ENCODE measurements around the gene RPL18A. TPM values are rescaled to one million over a fixed set of nuclear protein-coding genes. Genes with fewer than 3 reads are reported as not detected.

The RPL18A gene
- 1,000 to 10,000 TPM in 8 of 9 donors, 100 to 1,000 TPM in 1; 952 to 2,121 (median 1,385) TPM for total RNA-seq
- 1,000 to 10,000 TPM in 2 of 3 donors, 100 to 1,000 TPM in 1; 345 to 1,991 (median 1,151) TPM for polyA plus RNA-seq
- long read RNA-seq, donor 1, transcript RPL18A-201 (5 exons, 665 nt): major isoform, 65 of 92 reads
- long read RNA-seq, donor 1, partial matches to known transcripts: 20 of 92 reads
- long read RNA-seq, donor 1, other reads (novel, unspliced or antisense): 0 of 92 reads
- long read RNA-seq, donor 2, transcript RPL18A-201 (5 exons, 665 nt): major isoform, 55 of 75 reads
- long read RNA-seq, donor 2, partial matches to known transcripts: 16 of 75 reads
- long read RNA-seq, donor 2, other reads (novel, unspliced or antisense): 0 of 75 reads
- long read RNA-seq, donor 3, transcript RPL18A-201 (5 exons, 665 nt): major isoform, 35 of 78 reads
- long read RNA-seq, donor 3, partial matches to known transcripts: 38 of 78 reads
- long read RNA-seq, donor 3, other reads (novel, unspliced or antisense): 0 of 78 reads
- long read RNA-seq, donor 4, transcript RPL18A-203 (4 exons, 1,084 nt): minor isoform, 7 of 1,150 reads
- long read RNA-seq, donor 4, transcript RPL18A-201 (5 exons, 665 nt): major isoform, 1,135 of 1,150 reads
- long read RNA-seq, donor 4, partial matches to known transcripts: 4 of 1,150 reads
- long read RNA-seq, donor 4, other reads (novel, unspliced or antisense): 4 of 1,150 reads
- long read RNA-seq, donor 5, transcript RPL18A-201 (5 exons, 665 nt): major isoform, 780 of 822 reads
- long read RNA-seq, donor 5, transcript RPL18A-203 (4 exons, 1,084 nt): minor isoform, 5 of 822 reads
- long read RNA-seq, donor 5, partial matches to known transcripts: 31 of 822 reads
- long read RNA-seq, donor 5, other reads (novel, unspliced or antisense): 6 of 822 reads
- long read RNA-seq, donor 6, transcript RPL18A-203 (4 exons, 1,084 nt): minor isoform, 9 of 1,426 reads
- long read RNA-seq, donor 6, transcript RPL18A-201 (5 exons, 665 nt): major isoform, 1,405 of 1,426 reads
- long read RNA-seq, donor 6, partial matches to known transcripts: 7 of 1,426 reads
- long read RNA-seq, donor 6, other reads (novel, unspliced or antisense): 5 of 1,426 reads
- long read RNA-seq, donor 7, transcript RPL18A-201 (5 exons, 665 nt): major isoform, 35 of 58 reads
- long read RNA-seq, donor 7, transcript RPL18A-203 (4 exons, 1,084 nt): minor isoform, 6 of 58 reads
- long read RNA-seq, donor 7, partial matches to known transcripts: 11 of 58 reads
- long read RNA-seq, donor 7, other reads (novel, unspliced or antisense): 0 of 58 reads
- long read RNA-seq, donor 8, transcript RPL18A-201 (5 exons, 665 nt): major isoform, 68 of 108 reads
- long read RNA-seq, donor 8, transcript RPL18A-203 (4 exons, 1,084 nt): minor isoform, 7 of 108 reads
- long read RNA-seq, donor 8, transcript RPL18A-207 (2 exons, 907 nt): minor isoform, 7 of 108 reads
- long read RNA-seq, donor 8, partial matches to known transcripts: 24 of 108 reads
- long read RNA-seq, donor 8, other reads (novel, unspliced or antisense): 0 of 108 reads
- long read RNA-seq, donor 9, transcript RPL18A-207 (2 exons, 907 nt): minor isoform, 7 of 100 reads
- long read RNA-seq, donor 9, transcript RPL18A-201 (5 exons, 665 nt): major isoform, 47 of 100 reads
- long read RNA-seq, donor 9, partial matches to known transcripts: 42 of 100 reads
- long read RNA-seq, donor 9, other reads (novel, unspliced or antisense): 0 of 100 reads
- long read RNA-seq, donor 10, transcript RPL18A-201 (5 exons, 665 nt): major isoform, 31 of 38 reads
- long read RNA-seq, donor 10, partial matches to known transcripts: 0 of 38 reads
- long read RNA-seq, donor 10, other reads (novel, unspliced or antisense): 0 of 38 reads

DNA sequence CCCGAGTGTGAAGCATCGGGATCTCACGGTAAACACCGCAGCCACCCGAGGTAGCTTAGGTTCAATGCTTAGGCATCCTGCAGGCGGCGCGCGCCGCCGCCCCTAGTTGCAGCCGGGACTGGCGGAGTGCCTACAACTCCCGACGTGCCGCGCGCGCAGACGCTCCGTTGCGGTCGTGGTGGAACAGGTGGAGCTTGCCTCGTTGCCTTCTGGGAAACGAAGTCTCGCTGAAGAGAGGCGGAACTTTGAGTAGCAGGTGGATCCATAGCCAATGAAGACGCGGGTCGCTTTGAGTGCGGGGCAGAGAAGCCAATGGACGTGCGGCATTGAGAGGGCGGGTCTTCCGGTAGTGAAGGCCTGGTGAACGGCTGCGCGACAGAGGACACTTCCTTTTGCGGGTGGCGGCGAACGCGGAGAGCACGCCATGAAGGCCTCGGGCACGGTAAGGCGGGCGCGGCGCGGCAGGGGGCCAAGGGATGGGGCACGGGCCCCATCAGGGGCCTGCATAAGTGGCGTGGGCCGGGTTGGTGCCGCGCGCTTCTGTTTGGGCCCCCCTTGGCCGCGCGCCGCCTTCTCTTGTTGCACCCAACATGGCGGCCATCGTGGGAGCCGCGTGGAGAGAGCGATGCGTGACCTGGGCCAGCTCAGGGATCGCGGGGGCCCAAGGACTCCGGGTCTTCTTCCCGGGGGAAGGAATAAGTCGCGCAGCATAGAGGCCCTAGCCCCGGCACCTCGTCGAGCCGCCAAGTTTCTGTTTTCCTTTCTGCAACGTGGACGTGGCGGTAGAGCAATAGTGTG is at the start of gene RPL18A:
Gene RPL18A (plus strand): TSS at position 378 of the 798 bp plus-strand sequence. CDS start 47 bp downstream, at position 425.
- Histone ChIP-seq H3K9me3 (replicated peaks in 1 of 3) (no peaks in the 10 kb centered on the region), H3K27me3 (no peaks in the 10 kb centered on the region), H3K36me3 (replicated peaks in 1 of 2) (peaks cover 0 to 35% of the 10 kb centered on the region in 2 donors), H3K4me1 (replicated peaks in 1 of 2) (peaks cover 8 to 23% of the 10 kb centered on the region in 2 donors), H3K4me3 (peak within 1 kb of the TSS; percentile 38 to 95 (median 78)), H3K27ac (peak within 1 kb of the TSS; percentile 52 to 91 (median 77))
- TF ChIP-seq CTCF (IDR thresholded peaks at IDR 0.05): peak; percentile 68 to 91 (median 86)
- TF ChIP-seq POLR2A (IDR thresholded peaks at IDR 0.05): peak; percentile 90 to 92
- peak; percentile 98 to 100 (median 99) for DNase-seq
- intact Hi-C loops (cut with DNase I): loop anchor here (2.0 to 10.0 kb wide), 3 partner anchors 73 to 75 kb away; partner anchors contain the start of gene CCDC124 (in 2 of the 2)
- 0% methylated on average over 23 to 80 of the region's 80 CpGs for WGBS, 4 donors

- Histone ChIP-seq H3K27me3 (peaks cover 4% of the 10 kb centered on the region), H3K4me1 (replicated peaks in 1 of 2) (no peaks in the 10 kb centered on the region), H3K36me3 (replicated peaks in 1 of 2) (no peaks in the 10 kb centered on the region), H3K4me3 (no peak overlapping the region), H3K9me3 (replicated peaks in 1 of 3) (no peaks in the 10 kb centered on the region), H3K27ac (no peak overlapping the region)
- intact Hi-C loops (cut with DNase I): no loop called here
- DNase-seq: no peak
- TF ChIP-seq CTCF (IDR thresholded peaks at IDR 0.05) (no peak), POLR2A (IDR thresholded peaks at IDR 0.05) (no peak)
- 87 to 98% (median 91%) methylated on average over 2 of the region's 2 CpGs for WGBS, 4 donors
Observed at GRCh38 chr19:17811103-17811502, 48.6 kb upstream of the RPL18A start.

DNA sequence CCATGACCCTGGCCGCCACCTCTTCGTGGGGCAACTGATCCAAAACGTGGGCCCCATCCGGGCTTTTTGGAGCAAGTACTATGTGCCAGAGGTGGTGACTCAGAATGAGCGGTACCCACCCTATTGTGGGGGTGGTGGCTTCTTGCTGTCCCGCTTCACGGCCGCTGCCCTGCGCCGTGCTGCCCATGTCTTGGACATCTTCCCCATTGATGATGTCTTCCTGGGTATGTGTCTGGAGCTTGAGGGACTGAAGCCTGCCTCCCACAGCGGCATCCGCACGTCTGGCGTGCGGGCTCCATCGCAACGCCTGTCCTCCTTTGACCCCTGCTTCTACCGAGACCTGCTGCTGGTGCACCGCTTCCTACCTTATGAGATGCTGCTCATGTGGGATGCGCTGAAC is 48.0 kb upstream of the RPL18A start:
- no peak for DNase-seq
- Histone ChIP-seq H3K27me3 (peaks cover 10% of the 10 kb centered on the region), H3K27ac (no peak overlapping the region), H3K9me3 (replicated peaks in 1 of 3) (no peaks in the 10 kb centered on the region), H3K4me3 (no peak overlapping the region), H3K4me1 (replicated peaks in 1 of 2) (no peaks in the 10 kb centered on the region), H3K36me3 (replicated peaks in 1 of 2) (no peaks in the 10 kb centered on the region)
- intact Hi-C loops (cut with DNase I): no loop called here
- 87 to 90% (median 89%) methylated on average over 10 to 20 of the region's 20 CpGs for WGBS, 4 donors
- TF ChIP-seq POLR2A (IDR thresholded peaks at IDR 0.05) (no peak), CTCF (IDR thresholded peaks at IDR 0.05) (no peak)
